ENCODE results near the gene PLA2G12B. TPM values are rescaled to one million over a fixed set of nuclear protein-coding genes. Genes with fewer than 3 reads are reported as not detected.

The PLA2G12B gene
- total RNA-seq, 1 donor from 2014 or later = 60.4 TPM

DNA sequence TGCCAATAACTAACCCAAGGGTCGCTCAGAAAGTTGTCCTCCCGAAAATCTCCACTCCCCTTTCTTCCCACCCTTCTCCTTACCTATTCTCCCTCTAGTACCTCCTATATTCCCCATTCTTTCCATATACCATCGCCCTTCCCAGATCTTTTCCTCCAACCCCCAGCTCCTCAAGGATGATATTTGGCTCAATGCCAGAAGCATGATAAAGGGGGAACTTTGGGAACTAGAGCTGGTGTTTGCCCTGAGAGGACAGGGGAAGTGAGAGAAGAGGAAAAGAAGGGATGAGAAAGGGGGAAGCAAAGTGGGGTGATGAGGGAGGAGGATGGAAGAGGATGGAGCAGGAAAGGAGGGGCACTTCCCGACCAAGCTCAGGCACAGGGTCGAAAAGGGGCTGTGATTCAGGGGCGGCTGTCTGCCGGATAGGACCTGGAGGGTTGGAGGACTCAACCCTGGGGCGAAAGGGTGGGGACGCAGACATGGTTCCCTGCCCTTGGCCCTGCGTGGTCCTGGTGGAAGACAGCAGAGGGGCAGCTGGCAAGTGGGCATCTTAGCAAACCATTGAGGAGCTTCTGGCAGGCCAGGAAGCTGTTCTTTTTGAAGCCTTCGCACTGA lies 59.3 kb downstream of the PLA2G12B start:
- DNase-seq (ENCODE audit: low spot score) (no peak), ATAC-seq (no peak)

- DNase-seq (ENCODE audit: low spot score) (no peak), ATAC-seq (peak; percentile 58)
Observed at GRCh38 chr10:72893136-72893798, 61.3 kb downstream of the PLA2G12B start, which contains the start of gene OIT3. TSS of gene OIT3 (plus strand) at chr10:72893739. CDS start at chr10:72893799, 60 bp downstream.

- DNase-seq (ENCODE audit: low spot score) (no peak), ATAC-seq (no peak)
Observed at GRCh38 chr10:72890086-72890485, 64.5 kb downstream of the PLA2G12B start.

- DNase-seq (ENCODE audit: low spot score) (no peak), ATAC-seq (no peak)
Observed at GRCh38 chr10:72889391-72889831, 65.2 kb downstream of the PLA2G12B start.

DNA sequence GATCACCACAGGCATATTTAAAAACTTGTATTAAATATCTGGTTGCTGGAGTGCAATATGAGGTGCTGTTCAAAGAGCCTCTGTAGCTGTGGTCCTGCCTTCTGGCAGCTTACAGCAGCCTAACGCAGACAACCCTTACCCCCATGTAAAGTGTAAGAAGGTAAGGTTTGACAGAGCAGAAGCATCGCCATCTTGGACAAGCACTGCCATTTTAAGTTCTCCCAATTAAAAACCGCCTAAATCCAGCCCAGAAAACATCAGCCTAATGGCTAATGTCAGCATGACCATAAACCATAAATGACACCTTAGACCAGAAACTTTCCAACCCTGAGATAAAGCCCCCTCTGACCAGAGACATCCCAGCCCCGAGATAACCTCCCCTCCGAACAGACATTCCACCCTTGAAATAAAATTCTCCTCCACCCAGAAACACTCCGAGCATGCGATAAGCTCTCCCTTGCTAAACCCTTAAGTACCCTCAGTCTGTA lies 66.4 kb downstream of the PLA2G12B start:
- ATAC-seq = no peak

DNA sequence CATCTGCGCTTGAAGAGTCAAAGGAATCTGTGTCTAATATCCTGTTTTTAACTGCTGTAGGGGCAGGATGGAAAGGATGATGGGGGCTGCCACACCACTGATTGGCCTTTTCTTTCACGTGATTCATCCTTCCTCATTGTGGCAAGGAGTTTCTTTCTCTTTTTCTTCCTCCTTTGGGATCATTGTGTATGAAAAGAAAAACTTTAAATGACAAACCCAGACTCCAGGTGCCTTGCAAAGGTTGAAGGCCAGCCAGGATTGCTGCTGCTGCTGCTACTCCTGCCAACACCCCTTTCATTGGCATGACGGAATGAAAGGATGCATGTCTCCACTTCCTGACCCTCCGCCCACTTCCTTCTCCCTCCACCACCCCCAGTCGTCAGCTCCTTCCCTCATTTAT lies 67.6 kb downstream of the PLA2G12B start:
- DNase-seq (ENCODE audit: low spot score) (no peak), ATAC-seq (peak; percentile 19)

More for the DNA sequence above, 66.4 kb downstream of the PLA2G12B start:
- DNase-seq (ENCODE audit: low spot score) = no peak

GRCh38 chr10:72886621-72887020 lies 68.0 kb downstream of the PLA2G12B start:
- no peak for DNase-seq (ENCODE audit: low spot score)
- ATAC-seq = no peak

- DNase-seq (ENCODE audit: low spot score) (no peak), ATAC-seq (no peak)
Observed at GRCh38 chr10:72885953-72886352, 68.7 kb downstream of the PLA2G12B start.

Other genes starting within 250 kb of the PLA2G12B start
- gene OIT3, start 61.1 kb downstream of the PLA2G12B start, total RNA-seq = 25.2 TPM
- gene P4HA1, start 142.1 kb upstream of the PLA2G12B start, total RNA-seq = 7.3 TPM
- 2.7 TPM for gene NUDT13, start 155.6 kb upstream of the PLA2G12B start, total RNA-seq
- 9.1 TPM for gene ECD, start 213.2 kb upstream of the PLA2G12B start, total RNA-seq
- 11.1 TPM for gene FAM149B1, start 213.3 kb upstream of the PLA2G12B start, total RNA-seq